ENCODE data around the gene CLDND2. TPM values are rescaled to one million over a fixed set of nuclear protein-coding genes. Genes with fewer than 3 reads are reported as not detected.

CLDND2 gene
- total RNA-seq, 5 donors from 2014 or later (not counting 1 experiment from before 2014, with no cell fraction given), result 2.0 to 8.5 (median 5.8) TPM

- H3K4me3 ChIP-seq (ENCODE audit: control insufficient read depth in 1 of 2, extremely low read depth in 1 of 2, low read length in 1 of 2), result peak overlapping the region; percentile 87
- Mint-ChIP-seq H3K9me3 (no peaks in the 10 kb centered on the region), H3K27ac (peak overlapping the region; percentile 93 to 97), H3K27me3 (no peaks in the 10 kb centered on the region), H3K4me3 (peak overlapping the region; percentile 96 to 98 (median 96)), H3K4me1 (peaks cover 64 to 79% (median 74%) of the 10 kb centered on the region in 3 donors), H3K36me3 (no peaks in the 10 kb centered on the region)
- H3K9me3 ChIP-seq, result no peaks in the 10 kb centered on the region
- CTCF ChIA-PET, result interaction anchor here in 1 of 2 donors (0.7 to 1.4 kb wide), 3 partner anchors 12 to 28 kb away, joined by 4 to 5 read pairs (median 5); no protein-coding TSS in a partner anchor
- no peak for ATAC-seq (replicated peaks in 1 of 4)
- 0% methylated on average over 9 of the region's 15 CpGs for WGBS (ENCODE audit: insufficient coverage)
- peak overlapping the region; percentile 76 for H3K27ac ChIP-seq (ENCODE audit: low read length)
- H3K27me3 ChIP-seq (replicated peaks in 1 of 2; ENCODE audit: control insufficient read depth in 2 of 2, extremely low read depth in 1 of 2, insufficient read depth in 2 of 2, low read length in 1 of 2), result no peaks in the 10 kb centered on the region
- H3K4me1 ChIP-seq (ENCODE audit: control insufficient read depth in 1 of 2, extremely low read depth in 1 of 2, insufficient read depth in 2 of 2, low read length in 2 of 2), result peaks cover 8 to 87% of the 10 kb centered on the region in 2 experiments
- POLR2A ChIA-PET, result no interaction called here
- H3K36me3 ChIP-seq (ENCODE audit: control insufficient read depth in 2 of 2, extremely low read depth in 1 of 2, insufficient read depth in 1 of 2, low read length in 1 of 2), result no peaks in the 10 kb centered on the region
- DNase-seq, result peak in 2 of 35 experiments; percentile 21 to 50
Observed at GRCh38 chr19:51367255-51367564, 1.6 kb downstream of the CLDND2 start.

- Histone ChIP-seq H3K4me1 (ENCODE audit: control insufficient read depth in 1 of 2, extremely low read depth in 1 of 2, insufficient read depth in 2 of 2, low read length in 2 of 2) (peaks cover 4 to 83% of the 10 kb centered on the region in 2 experiments), H3K27me3 (replicated peaks in 1 of 2; ENCODE audit: control insufficient read depth in 2 of 2, extremely low read depth in 1 of 2, insufficient read depth in 2 of 2, low read length in 1 of 2) (no peaks in the 10 kb centered on the region), H3K9me3 (no peaks in the 10 kb centered on the region), H3K27ac (ENCODE audit: low read length) (peak overlapping the region; percentile 76), H3K36me3 (ENCODE audit: control insufficient read depth in 2 of 2, extremely low read depth in 1 of 2, insufficient read depth in 1 of 2, low read length in 1 of 2) (no peaks in the 10 kb centered on the region), H3K4me3 (ENCODE audit: control insufficient read depth in 1 of 2, extremely low read depth in 1 of 2, low read length in 1 of 2) (peak overlapping the region; percentile 87)
- Mint-ChIP-seq H3K27me3 (no peaks in the 10 kb centered on the region), H3K9me3 (no peaks in the 10 kb centered on the region), H3K4me1 (peaks cover 60 to 78% (median 71%) of the 10 kb centered on the region in 3 donors), H3K36me3 (no peaks in the 10 kb centered on the region), H3K27ac (peak overlapping the region; percentile 93 to 97), H3K4me3 (peak overlapping the region; percentile 96 to 98 (median 96))
- ChIA-PET CTCF (interaction anchor here in 1 of 2 donors (1.4 kb wide), 1 partner anchor 29 kb away, joined by 4 read pairs; no protein-coding TSS in a partner anchor), POLR2A (no interaction called here)
- ATAC-seq (replicated peaks in 1 of 4) (peak; percentile 64 to 72 (median 66)), DNase-seq (peak; percentile 75 to 93 (median 88))
- WGBS (ENCODE audit: insufficient coverage), result 0% methylated on average over 40 of the region's 54 CpGs
Observed at GRCh38 chr19:51366389-51367254, 2.2 kb downstream of the CLDND2 start.

- POLR2A ChIA-PET, result no interaction called here
Observed at GRCh38 chr19:51365965-51366388, 2.8 kb downstream of the CLDND2 start, which contains the start of gene ETFB. Gene ETFB (minus strand): TSS chr19:51366388. CDS start chr19:51366326, 62 bp downstream.

GRCh38 chr19:51365211-51365964 lies 3.4 kb downstream of the CLDND2 start:
- DNase-seq, result peak in 5 of 35 experiments; percentile 8 to 52 (median 16)
- ChIA-PET CTCF (interaction anchor here in 1 of 2 donors (1.6 kb wide), 1 partner anchor 26 kb away, joined by 4 read pairs; no protein-coding TSS in a partner anchor), POLR2A (no interaction called here)
- Mint-ChIP-seq H3K4me1 (peaks cover 51 to 66% (median 62%) of the 10 kb centered on the region in 3 donors), H3K36me3 (no peaks in the 10 kb centered on the region), H3K27ac (peak overlapping the region; percentile 93 to 97), H3K9me3 (no peaks in the 10 kb centered on the region), H3K4me3 (peak overlapping the region; percentile 96 to 98 (median 96)), H3K27me3 (no peaks in the 10 kb centered on the region)
- Histone ChIP-seq H3K4me1 (ENCODE audit: control insufficient read depth in 1 of 2, extremely low read depth in 1 of 2, insufficient read depth in 2 of 2, low read length in 2 of 2) (peaks cover 4 to 71% of the 10 kb centered on the region in 2 experiments), H3K36me3 (ENCODE audit: control insufficient read depth in 2 of 2, extremely low read depth in 1 of 2, insufficient read depth in 1 of 2, low read length in 1 of 2) (no peaks in the 10 kb centered on the region), H3K27me3 (replicated peaks in 1 of 2; ENCODE audit: control insufficient read depth in 2 of 2, extremely low read depth in 1 of 2, insufficient read depth in 2 of 2, low read length in 1 of 2) (no peaks in the 10 kb centered on the region), H3K4me3 (ENCODE audit: control insufficient read depth in 1 of 2, extremely low read depth in 1 of 2, low read length in 1 of 2) (peak overlapping the region; percentile 87), H3K9me3 (no peaks in the 10 kb centered on the region), H3K27ac (ENCODE audit: low read length) (peak overlapping the region; percentile 76)
- ATAC-seq (replicated peaks in 1 of 4), result peak in 3 of 4 experiments; percentile 11 to 26 (median 12)
- WGBS (ENCODE audit: insufficient coverage), result 56% methylated on average over 7 of the region's 10 CpGs

More at GRCh38 chr19:51365965-51366388, 2.8 kb downstream of the CLDND2 start, which contains the start of gene ETFB:
- Histone ChIP-seq H3K27me3 (replicated peaks in 1 of 2; ENCODE audit: control insufficient read depth in 2 of 2, extremely low read depth in 1 of 2, insufficient read depth in 2 of 2, low read length in 1 of 2) (no peaks in the 10 kb centered on the region), H3K4me1 (ENCODE audit: control insufficient read depth in 1 of 2, extremely low read depth in 1 of 2, insufficient read depth in 2 of 2, low read length in 2 of 2) (peaks cover 4 to 77% of the 10 kb centered on the region in 2 experiments), H3K4me3 (ENCODE audit: control insufficient read depth in 1 of 2, extremely low read depth in 1 of 2, low read length in 1 of 2) (peak within 1 kb of the TSS; percentile 87), H3K9me3 (no peaks in the 10 kb centered on the region), H3K27ac (ENCODE audit: low read length) (peak within 1 kb of the TSS; percentile 76), H3K36me3 (ENCODE audit: control insufficient read depth in 2 of 2, extremely low read depth in 1 of 2, insufficient read depth in 1 of 2, low read length in 1 of 2) (no peaks in the 10 kb centered on the region)
- Mint-ChIP-seq H3K36me3 (no peaks in the 10 kb centered on the region), H3K27me3 (no peaks in the 10 kb centered on the region), H3K4me3 (peak within 1 kb of the TSS; percentile 96 to 98 (median 96)), H3K27ac (peak within 1 kb of the TSS; percentile 93 to 97), H3K9me3 (no peaks in the 10 kb centered on the region), H3K4me1 (peaks cover 53 to 72% (median 65%) of the 10 kb centered on the region in 3 donors)
- CTCF ChIA-PET, result interaction anchor here in 1 of 2 donors (1.6 kb wide), 1 partner anchor 27 kb away, joined by 4 read pairs; no protein-coding TSS in a partner anchor
- DNase-seq (peak in 1 of 35 experiments; percentile 12), ATAC-seq (replicated peaks in 1 of 4) (no peak)
- WGBS (ENCODE audit: insufficient coverage), result 0% methylated on average over 20 of the region's 27 CpGs

- Mint-ChIP-seq H3K4me3 (peak overlapping the region; percentile 18 to 65 (median 51)), H3K27ac (peak overlapping the region in 1 of 2 donors; percentile 71), H3K4me1 (peaks cover 48 to 61% (median 59%) of the 10 kb centered on the region in 3 donors), H3K27me3 (no peaks in the 10 kb centered on the region), H3K9me3 (no peaks in the 10 kb centered on the region), H3K36me3 (no peaks in the 10 kb centered on the region)
- ATAC-seq (replicated peaks in 1 of 4) (no peak), DNase-seq (no peak)
- peaks cover 4 to 63% of the 10 kb centered on the region in 2 experiments for H3K4me1 ChIP-seq (ENCODE audit: control insufficient read depth in 1 of 2, extremely low read depth in 1 of 2, insufficient read depth in 2 of 2, low read length in 2 of 2)
- ChIA-PET POLR2A (interaction anchor here in 1 of 2 donors (0.6 kb wide), 1 partner anchor 29 kb away, joined by 4 read pairs; no protein-coding TSS in a partner anchor), CTCF (interaction anchor here in 1 of 2 donors (1.6 kb wide), 1 partner anchor 25 kb away, joined by 4 read pairs; no protein-coding TSS in a partner anchor)
- H3K36me3 ChIP-seq (ENCODE audit: control insufficient read depth in 2 of 2, extremely low read depth in 1 of 2, insufficient read depth in 1 of 2, low read length in 1 of 2), result no peaks in the 10 kb centered on the region
- 88% methylated on average over 10 of the region's 15 CpGs for WGBS (ENCODE audit: insufficient coverage)
- H3K27me3 ChIP-seq (replicated peaks in 1 of 2; ENCODE audit: control insufficient read depth in 2 of 2, extremely low read depth in 1 of 2, insufficient read depth in 2 of 2, low read length in 1 of 2), result no peaks in the 10 kb centered on the region
- H3K9me3 ChIP-seq, result no peaks in the 10 kb centered on the region
- H3K27ac ChIP-seq (ENCODE audit: low read length), result no peak overlapping the region
- H3K4me3 ChIP-seq (ENCODE audit: control insufficient read depth in 1 of 2, extremely low read depth in 1 of 2, low read length in 1 of 2), result no peak overlapping the region
Observed at GRCh38 chr19:51364200-51365106, 4.3 kb downstream of the CLDND2 start.
